NCI-H146 treated with DMSO at 0.1 percent for 48 hours (cell line): ENCODE results near the gene TMEM94.

Source experiments
- DNase-seq: peaks from one replicate; lab custom pipeline; 2025; ENCODE audit not compliant: unreplicated experiment; lab: John Stamatoyannopoulos, UW

TMEM94 gene

DNA sequence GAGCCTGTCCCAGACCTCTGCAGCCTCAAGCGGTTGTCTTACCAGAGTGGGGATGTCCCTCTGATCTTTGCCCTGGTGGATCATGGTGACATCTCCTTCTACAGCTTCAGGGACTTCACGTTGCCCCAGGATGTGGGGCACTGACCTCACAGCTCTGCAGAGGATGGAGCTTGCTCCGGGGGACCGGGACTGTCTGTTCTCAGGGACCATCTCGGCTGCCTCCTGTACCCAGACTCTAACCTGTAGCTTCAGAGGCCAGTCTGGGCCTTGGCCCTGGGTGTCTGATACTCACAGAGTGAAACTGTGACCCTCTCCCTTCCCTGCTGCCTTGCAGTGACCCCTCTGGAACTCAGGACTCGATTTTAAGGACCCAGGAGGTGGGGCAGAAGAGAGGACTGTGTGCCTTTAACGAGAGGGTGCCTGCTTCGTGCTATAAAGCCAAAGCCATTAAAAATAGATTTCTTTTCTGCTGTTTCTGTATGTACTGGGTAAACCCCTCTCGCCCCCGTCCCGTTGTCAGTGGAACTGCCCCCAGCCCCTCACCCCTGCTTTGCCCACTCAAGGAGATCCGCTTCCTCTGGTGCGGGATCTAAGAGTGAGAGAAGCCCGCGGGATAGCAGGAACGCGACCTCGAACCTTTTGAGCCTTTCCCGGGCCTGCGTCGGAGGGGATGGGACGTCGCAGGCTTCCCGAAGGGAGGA lies 68.0 kb downstream of the TMEM94 start:
- DNase-seq, result no peak

- peak; percentile 70 for DNase-seq
Measured at GRCh38 chr17:75524970-75525805, 68.8 kb downstream of the TMEM94 start, which contains the start of gene LLGL2. LLGL2 (plus strand) TSS chr17:75525697; CDS start chr17:75543427, 17,730 bp downstream.

DNA sequence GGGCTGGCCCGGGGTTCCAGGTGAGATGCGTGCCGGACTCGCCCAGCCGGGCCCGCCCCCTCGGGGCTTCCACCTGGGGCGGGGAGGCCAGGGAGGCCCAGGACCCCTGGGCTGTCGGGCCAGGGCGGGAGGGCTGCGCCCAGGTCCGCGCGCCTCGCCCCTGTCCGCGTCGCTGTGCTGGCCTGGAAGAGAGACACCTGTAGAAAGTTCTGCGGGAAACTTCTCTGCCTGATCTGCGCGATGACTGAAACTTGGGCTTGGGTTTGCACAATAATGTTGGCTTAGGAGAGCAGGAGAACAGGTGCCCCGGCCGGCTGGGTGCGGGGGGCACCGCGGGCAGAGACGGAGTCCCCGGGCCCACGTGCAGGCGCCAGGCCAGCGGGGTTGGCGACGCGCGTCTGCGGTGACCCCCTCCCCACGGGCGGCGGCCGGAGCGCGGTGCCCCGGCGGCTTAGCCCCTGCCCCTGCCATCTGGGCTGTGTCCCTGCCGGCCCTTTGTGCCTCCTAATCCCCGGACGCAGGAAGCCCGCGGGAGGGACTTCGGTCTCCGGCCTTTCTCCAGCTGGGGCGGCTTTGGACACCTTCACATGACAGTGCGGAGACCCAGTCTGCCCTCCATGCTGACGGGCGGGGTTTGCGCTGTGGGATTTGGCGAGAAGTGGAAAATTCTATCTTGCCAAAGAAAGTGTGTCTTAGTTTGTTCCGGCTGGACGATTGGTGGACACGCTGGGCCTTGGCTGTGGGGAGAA lies 69.5 kb downstream of the TMEM94 start:
- no peak for DNase-seq

GRCh38 chr17:75526555-75527270 lies 70.3 kb downstream of the TMEM94 start:
- no peak for DNase-seq

DNA sequence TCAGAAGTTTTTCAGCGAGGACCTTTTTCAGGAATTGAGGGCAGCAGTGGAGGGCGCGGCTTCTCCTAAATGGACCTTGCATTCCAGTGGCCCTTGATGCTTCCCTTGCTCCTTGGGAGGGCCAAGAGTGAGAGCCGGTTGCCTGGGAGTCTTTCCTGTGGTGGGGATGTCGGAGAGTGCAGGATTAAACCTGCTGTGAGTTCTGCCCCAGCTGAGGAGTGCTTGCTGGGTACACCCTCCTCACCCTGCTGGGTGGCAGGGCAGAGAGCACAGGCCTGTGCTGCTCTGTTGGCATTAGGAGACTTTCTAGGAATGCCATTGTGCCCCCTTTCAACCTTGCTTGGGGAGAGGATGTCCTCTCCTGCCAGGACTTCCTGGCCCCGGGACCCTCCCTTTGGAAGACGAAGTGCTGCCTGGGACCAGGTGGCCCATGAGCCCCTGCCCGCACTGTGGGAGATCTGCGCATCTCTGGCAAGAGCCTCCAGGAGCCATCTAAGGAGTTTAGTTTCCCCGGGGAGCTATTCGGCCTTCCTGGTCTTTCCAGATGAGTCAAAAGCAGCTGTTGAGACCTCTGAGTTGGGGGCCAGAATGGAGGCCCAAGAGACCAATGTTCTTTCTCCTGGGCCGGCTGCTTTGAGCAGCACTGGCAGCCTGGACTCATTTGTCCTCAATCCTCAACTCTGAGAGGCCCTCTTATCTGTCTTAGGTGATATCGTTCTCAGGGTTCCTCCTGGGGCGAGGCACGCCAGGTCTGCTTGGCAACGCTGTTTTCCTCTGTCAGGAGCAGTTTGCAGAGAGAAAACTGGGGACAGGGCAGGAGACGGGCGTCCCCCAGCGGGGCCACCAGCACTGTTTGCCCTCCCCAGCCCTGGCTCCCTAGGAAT lies 74.6 kb downstream of the TMEM94 start:
- no peak for DNase-seq

GRCh38 chr17:75531721-75532072 lies 75.3 kb downstream of the TMEM94 start:
- no peak for DNase-seq

GRCh38 chr17:75535119-75535537 lies 78.7 kb downstream of the TMEM94 start:
- DNase-seq, result no peak

GRCh38 chr17:75535871-75536270 lies 79.4 kb downstream of the TMEM94 start:
- DNase-seq, result no peak

GRCh38 chr17:75536366-75536765 lies 79.9 kb downstream of the TMEM94 start:
- no peak for DNase-seq

GRCh38 chr17:75539967-75540729 lies 83.7 kb downstream of the TMEM94 start:
- no peak for DNase-seq

GRCh38 chr17:75540923-75541503 lies 84.6 kb downstream of the TMEM94 start:
- DNase-seq, result no peak

DNA sequence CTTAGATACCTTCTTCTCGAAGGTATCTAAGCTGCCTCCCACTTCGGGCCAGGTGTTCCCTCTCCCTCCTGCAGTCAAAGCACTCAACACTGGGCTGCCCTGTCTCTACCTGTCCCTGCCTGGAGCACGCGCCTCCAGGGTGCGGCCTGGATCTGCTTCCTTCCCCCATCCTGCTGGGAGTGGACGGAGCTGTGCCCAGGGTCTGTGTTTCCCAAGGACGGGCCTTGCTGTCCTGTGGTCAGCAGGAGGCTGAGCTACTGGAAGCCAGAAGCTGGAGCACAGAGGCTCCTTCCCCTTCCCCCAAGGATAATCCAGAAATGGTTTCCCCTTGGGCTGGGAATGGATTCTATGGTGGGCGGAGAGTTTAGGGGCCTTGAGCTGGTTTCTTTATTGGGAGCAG lies 85.8 kb downstream of the TMEM94 start:
- no peak for DNase-seq

- DNase-seq, result no peak
Measured at GRCh38 chr17:75542728-75543336, 86.4 kb downstream of the TMEM94 start.

GRCh38 chr17:75544250-75544649 lies 87.8 kb downstream of the TMEM94 start:
- DNase-seq, result no peak

DNA sequence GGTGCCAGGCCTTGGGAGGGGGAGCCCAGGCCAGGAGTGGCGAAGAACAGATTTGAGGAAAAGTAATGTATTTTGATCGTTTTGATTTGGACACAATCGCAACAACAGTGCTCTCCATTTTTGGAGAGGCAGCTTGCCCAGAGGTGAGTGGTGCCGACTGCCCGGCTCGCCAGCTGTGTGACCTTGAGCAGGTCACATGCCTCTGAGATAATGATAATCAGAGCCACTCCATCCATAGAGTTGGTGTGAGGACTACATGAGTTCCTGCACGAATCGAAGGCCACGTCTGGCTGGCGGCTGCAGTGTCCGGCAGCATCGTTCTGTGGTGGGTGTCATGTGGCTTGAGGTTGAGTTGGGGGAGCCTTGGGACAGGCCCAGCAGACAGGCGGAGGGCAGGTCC lies 89.7 kb downstream of the TMEM94 start:
- DNase-seq, result no peak

GRCh38 chr17:75547091-75547490 lies 90.7 kb downstream of the TMEM94 start:
- no peak for DNase-seq

DNA sequence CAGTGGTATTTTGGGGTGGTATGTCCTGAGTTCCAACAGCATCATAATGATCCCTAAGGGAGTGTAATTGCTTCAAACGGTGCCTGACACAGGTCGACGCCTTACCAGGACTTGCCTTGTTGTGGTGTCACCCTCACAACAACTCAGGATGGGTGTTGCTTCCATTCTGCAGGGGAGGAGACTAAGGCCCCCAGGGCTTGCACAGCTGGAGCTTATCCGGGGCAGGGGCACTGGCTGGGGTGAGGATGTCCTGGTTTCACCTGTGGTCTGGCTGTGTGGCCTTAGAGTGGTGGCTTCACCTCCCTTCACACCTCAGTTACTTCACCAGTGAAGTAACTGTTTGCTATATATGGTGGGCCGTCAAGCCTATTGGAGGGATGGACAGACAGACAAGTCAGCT lies 92.4 kb downstream of the TMEM94 start:
- no peak for DNase-seq
